ACC112 (cell line): ENCODE data around the gene MAST1.
A peak's percentile ranks its signal among the peaks of the same experiment; 100 is the strongest.
"Not testable (repeated sequence)": the region's sequence is repeated elsewhere in the genome, so short reads cannot be mapped to it uniquely, and the experiment has no call there.

Experiments used
- H2AFZ ChIP-seq: fragments of 200-600 bp; sonication (generic); one replicate; pipeline ENCODE4 v1.6.0; 2017; ENCODE audit warnings: antibody characterized with exemption, low read length; ENCODE audit not compliant: unreplicated experiment
- H3K27ac ChIP-seq: fragments of 200-600 bp; sonication (generic); 2 replicates; pipeline ENCODE4 v1.5.1; 2014; ENCODE audit warnings: low read depth, mild to moderate bottlenecking, antibody characterized with exemption, low read length, moderate library complexity
- H3K27me3 ChIP-seq: fragments of 200-600 bp; sonication (generic); 2 replicates; pipeline ENCODE4 v1.6.1; 2014; ENCODE audit warnings: mild to moderate bottlenecking, antibody characterized with exemption, low read length, moderate library complexity, mixed read lengths; ENCODE audit not compliant: insufficient read depth
- H3K36me3 ChIP-seq: fragments of 200-600 bp; sonication (generic); 2 replicates; pipeline ENCODE4 v1.6.1; 2016; ENCODE audit warnings: mild to moderate bottlenecking, antibody characterized with exemption, low read length, moderate library complexity, mixed read lengths; ENCODE audit not compliant: insufficient read depth
- H3K4me1 ChIP-seq: fragments of 200-600 bp; sonication (generic); one replicate; pipeline ENCODE4 v1.6.1; 2016; ENCODE audit warnings: low read length, mixed read lengths; ENCODE audit not compliant: insufficient read depth, unreplicated experiment, control insufficient read depth
- H3K4me3 ChIP-seq: fragments of 200-600 bp; sonication (generic); 2 replicates; pipeline ENCODE4 v1.5.1; 2014; ENCODE audit warnings: mild to moderate bottlenecking, low read depth, low read length
- H3K79me2 ChIP-seq: fragments of 200-600 bp; sonication (generic); one replicate; pipeline ENCODE4 v1.6.0; 2016; ENCODE audit warnings: low read length; ENCODE audit not compliant: control insufficient read depth, unreplicated experiment, insufficient read depth

The MAST1 gene

GRCh38 chr19:12886651-12886968 is 48.3 kb downstream of the MAST1 start:
- Histone ChIP-seq H2AFZ (no peak overlapping the region), H3K79me2 (no peaks in the 10 kb centered on the region), H3K4me1 (peaks cover under 1% of the 10 kb centered on the region), H3K36me3 (no peaks in the 10 kb centered on the region), H3K4me3 (no peak overlapping the region), H3K27ac (no peak overlapping the region), H3K27me3 (peaks cover 27% of the 10 kb centered on the region; the same call in 1 of the 2 replicates)

DNA sequence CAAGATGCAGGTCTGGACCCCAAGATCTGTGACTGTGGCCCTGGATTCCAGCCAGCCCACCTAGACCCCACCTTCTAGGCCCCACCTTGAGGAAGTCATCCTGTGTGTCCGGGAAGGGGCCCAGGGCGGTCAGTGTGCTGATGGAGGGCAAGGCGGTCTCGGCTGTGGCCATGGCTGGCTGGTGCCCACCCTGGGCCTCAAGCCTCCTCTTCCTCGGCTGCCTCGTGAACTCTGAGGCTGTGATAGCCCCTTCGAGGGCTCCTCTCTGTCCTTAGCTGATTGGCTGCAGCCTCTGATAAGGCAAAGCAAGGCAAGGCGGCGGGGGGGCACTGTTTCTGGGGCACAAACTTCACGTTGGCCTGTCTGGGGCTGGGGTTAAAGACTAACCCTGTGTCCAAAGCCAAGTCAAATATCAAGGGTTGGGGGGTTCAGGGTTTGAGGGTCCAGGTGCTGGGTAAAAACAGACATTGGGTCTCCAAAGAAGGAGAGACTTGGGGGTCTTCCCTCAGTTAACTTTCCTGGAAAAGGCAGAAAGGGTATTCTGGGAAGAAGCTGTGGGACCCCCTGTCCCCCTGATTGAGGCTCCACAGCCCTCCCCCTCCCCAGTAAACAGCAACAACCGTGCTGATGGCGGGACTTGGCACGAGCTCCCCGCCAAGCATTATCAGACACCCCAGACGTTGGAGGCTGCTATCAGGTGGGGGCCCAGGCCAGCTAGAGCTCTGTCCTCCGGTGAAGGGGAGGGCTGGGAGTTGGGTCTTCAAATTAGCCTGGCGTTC is 48.8 kb downstream of the MAST1 start, which contains the start of gene KLF1:
TSS of gene KLF1 (minus strand) at position 233 of the 779 bp plus-strand sequence. CDS start at position 172, 61 bp downstream.
- peaks cover 27% of the 10 kb centered on the region; the same call in 1 of the 2 replicates for H3K27me3 ChIP-seq
- H3K36me3 ChIP-seq = no peaks in the 10 kb centered on the region
- no peak within 1 kb of the TSS for H3K27ac ChIP-seq
- peaks cover 5% of the 10 kb centered on the region for H3K4me1 ChIP-seq
- no peak within 1 kb of the TSS for H2AFZ ChIP-seq
- H3K79me2 ChIP-seq = no peaks in the 10 kb centered on the region
- H3K4me3 ChIP-seq = peak within 1 kb of the TSS; percentile 69

DNA sequence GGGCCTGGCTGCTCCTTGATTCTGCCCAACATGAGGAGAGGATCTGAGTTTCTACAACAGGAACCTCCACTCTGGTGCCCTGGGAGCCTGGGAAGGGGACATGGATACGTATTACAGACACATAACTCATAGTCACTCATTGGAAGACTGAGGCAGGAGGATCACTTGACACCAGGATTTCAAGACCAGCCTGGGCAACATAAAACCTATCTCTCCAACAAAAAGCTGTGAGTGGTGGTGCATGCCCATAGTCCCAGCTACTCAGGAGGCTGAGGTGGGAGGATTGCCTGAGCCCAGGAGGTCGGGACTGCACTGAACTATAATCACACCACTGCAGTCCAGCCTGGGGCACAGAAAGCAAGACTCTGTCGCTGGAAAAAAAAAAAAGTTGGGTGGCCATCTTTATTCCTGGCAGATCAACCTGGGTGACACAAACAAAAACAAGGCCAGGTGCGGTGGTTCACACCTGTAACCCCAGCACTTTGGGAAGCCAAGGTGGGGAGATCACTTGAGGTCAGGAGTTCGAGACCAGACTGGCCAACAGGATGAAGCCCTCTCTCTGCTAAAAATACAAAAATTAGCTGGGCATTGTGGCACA is 49.8 kb downstream of the MAST1 start:
- H3K4me1 ChIP-seq = peaks cover 5% of the 10 kb centered on the region
- no peak overlapping the region for H2AFZ ChIP-seq
- H3K27me3 ChIP-seq = peaks cover 27% of the 10 kb centered on the region; the same call in 1 of the 2 replicates
- H3K36me3 ChIP-seq = no peaks in the 10 kb centered on the region
- no peak overlapping the region for H3K27ac ChIP-seq
- no peak overlapping the region for H3K4me3 ChIP-seq
- no peaks in the 10 kb centered on the region for H3K79me2 ChIP-seq

GRCh38 chr19:12890299-12890786 is 52.0 kb downstream of the MAST1 start:
- not testable (repeated sequence) for H3K36me3 ChIP-seq, H3K79me2 ChIP-seq, H3K4me3 ChIP-seq, H2AFZ ChIP-seq, H3K4me1 ChIP-seq, H3K27ac ChIP-seq
- H3K27me3 ChIP-seq = peaks cover 16% of the 10 kb centered on the region; the same call in 1 of the 2 replicates

- no peak within 1 kb of the TSS for H3K27ac ChIP-seq
- H2AFZ ChIP-seq = peak within 1 kb of the TSS; percentile 55
- H3K4me1 ChIP-seq = peaks cover 5% of the 10 kb centered on the region
Measured at GRCh38 chr19:12890787-12891552, 52.7 kb downstream of the MAST1 start, which contains the start of gene GCDH. Gene GCDH (plus strand): TSS chr19:12891160. CDS start chr19:12891305, 145 bp downstream.

DNA sequence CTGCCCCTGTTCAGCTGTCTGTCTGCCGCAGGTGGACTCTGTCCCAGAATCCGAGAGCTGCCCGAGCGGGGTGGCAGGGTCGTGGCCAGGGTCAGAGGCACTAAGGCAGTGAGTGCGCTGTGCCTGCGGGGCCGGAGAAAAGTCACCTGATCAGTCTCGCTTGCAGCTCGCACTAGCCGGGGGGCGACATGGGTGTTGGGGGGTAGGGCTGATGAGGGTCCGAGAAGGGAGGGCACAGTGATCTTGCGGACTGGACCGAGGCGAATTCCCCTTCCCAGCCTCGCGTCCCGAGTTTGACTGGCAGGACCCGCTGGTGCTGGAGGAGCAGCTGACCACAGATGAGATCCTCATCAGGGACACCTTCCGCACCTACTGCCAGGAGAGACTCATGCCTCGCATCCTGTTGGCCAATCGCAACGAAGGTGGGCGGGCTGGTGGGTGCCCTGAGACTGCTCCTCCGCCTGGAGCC is 53.3 kb downstream of the MAST1 start:
- Histone ChIP-seq H3K4me3 (peak overlapping the region; percentile 88), H2AFZ (no peak overlapping the region), H3K4me1 (peaks cover 5% of the 10 kb centered on the region), H3K27me3 (peaks cover 6% of the 10 kb centered on the region; the same call in 1 of the 2 replicates), H3K27ac (no peak overlapping the region), H3K79me2 (no peaks in the 10 kb centered on the region), H3K36me3 (no peaks in the 10 kb centered on the region)

More at GRCh38 chr19:12890787-12891552, 52.7 kb downstream of the MAST1 start, which contains the start of gene GCDH:
- Histone ChIP-seq H3K27me3 (peaks cover 12% of the 10 kb centered on the region; the same call in 1 of the 2 replicates), H3K36me3 (no peaks in the 10 kb centered on the region), H3K79me2 (no peaks in the 10 kb centered on the region), H3K4me3 (peak within 1 kb of the TSS; percentile 88)

GRCh38 chr19:12893582-12893981 is 55.3 kb downstream of the MAST1 start:
- no peaks in the 10 kb centered on the region for H3K79me2 ChIP-seq
- H3K4me1 ChIP-seq = peaks cover 5% of the 10 kb centered on the region
- H3K27me3 ChIP-seq = no peaks in the 10 kb centered on the region
- no peaks in the 10 kb centered on the region for H3K36me3 ChIP-seq
- no peak overlapping the region for H3K27ac ChIP-seq
- no peak overlapping the region for H2AFZ ChIP-seq
- H3K4me3 ChIP-seq = no peak overlapping the region

DNA sequence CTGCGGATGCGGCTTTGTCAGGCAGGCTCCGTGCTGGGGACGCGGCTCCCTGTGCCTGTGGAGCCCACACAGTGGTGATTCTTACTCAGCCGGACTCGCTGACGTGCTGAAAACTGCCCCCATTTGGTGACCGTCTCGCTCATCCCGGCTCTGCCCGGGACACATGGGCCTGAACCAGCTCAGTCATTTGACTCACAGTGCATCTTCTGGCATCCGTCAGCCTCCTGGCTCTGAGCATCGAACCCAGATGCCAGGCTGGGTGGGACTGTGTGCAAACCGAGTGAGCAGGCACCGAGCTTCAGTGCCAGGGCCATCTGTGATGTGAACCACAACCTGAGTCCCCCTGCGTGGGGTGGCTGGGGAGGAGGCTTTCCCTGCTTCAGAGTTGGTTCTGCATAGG is 58.1 kb downstream of the MAST1 start:
- no peaks in the 10 kb centered on the region for H3K27me3 ChIP-seq
- peaks cover 5% of the 10 kb centered on the region for H3K4me1 ChIP-seq
- H3K4me3 ChIP-seq = no peak overlapping the region
- no peak overlapping the region for H2AFZ ChIP-seq
- no peak overlapping the region for H3K27ac ChIP-seq
- no peaks in the 10 kb centered on the region for H3K79me2 ChIP-seq
- H3K36me3 ChIP-seq = no peaks in the 10 kb centered on the region

DNA sequence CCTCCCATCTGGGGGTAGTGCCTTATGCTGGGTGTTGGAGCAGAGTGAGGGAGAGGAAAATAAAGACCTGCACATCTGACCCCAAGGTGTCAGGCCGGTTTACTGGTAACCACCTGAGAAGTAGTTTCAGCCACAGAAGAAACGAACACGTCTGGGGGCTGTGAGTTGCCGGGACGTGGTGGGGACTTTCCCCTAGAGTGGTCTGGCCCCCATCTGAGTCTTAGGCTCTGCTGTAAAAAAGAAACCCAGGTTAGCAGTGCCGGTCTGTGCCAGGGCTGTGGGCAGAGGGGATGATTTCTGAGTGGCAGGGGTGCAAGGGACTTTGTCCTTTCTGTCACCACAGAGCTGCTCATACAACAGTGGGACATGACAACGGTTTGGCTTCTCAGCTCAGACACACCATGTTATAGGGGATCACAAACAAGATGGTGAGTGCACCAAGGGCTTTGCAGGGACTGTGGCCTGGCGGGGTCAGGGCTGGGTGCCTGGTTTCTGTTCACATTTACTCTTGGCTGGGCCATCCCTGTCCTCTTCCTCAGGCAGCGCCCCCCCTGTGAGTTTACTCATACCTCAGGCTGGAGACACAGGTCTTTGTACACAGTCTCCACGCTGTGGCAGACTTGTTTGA is 61.7 kb downstream of the MAST1 start:
- Histone ChIP-seq H3K4me1 (no peaks in the 10 kb centered on the region), H3K27me3 (no peaks in the 10 kb centered on the region), H2AFZ (no peak overlapping the region), H3K4me3 (no peak overlapping the region), H3K36me3 (no peaks in the 10 kb centered on the region), H3K27ac (no peak overlapping the region), H3K79me2 (no peaks in the 10 kb centered on the region)

- Histone ChIP-seq H3K4me1 (no peaks in the 10 kb centered on the region), H3K27me3 (no peaks in the 10 kb centered on the region), H2AFZ (no peak overlapping the region)
Measured at GRCh38 chr19:12907166-12907565, 68.9 kb downstream of the MAST1 start.

More at GRCh38 chr19:12907166-12907565, 68.9 kb downstream of the MAST1 start:
- no peak overlapping the region for H3K27ac ChIP-seq
- H3K4me3 ChIP-seq = no peak overlapping the region
- H3K36me3 ChIP-seq = no peaks in the 10 kb centered on the region
- H3K79me2 ChIP-seq = no peaks in the 10 kb centered on the region
